Measurements from ENCODE around the gene CACNA1F.
"Not testable (repeated sequence)": the region's sequence is repeated elsewhere in the genome, so short reads cannot be mapped to it uniquely, and the experiment has no call there.

Gene CACNA1F

GRCh38 chrX:49176421-49177326, 56.5 kb downstream of the CACNA1F start:
- no peak for DNase-seq (ENCODE audit: low spot score)

GRCh38 chrX:49175435-49176274, 57.5 kb downstream of the CACNA1F start:
- DNase-seq (ENCODE audit: low spot score), result no peak

- DNase-seq (ENCODE audit: low spot score), result no peak
Measured at GRCh38 chrX:49174723-49175122, 58.4 kb downstream of the CACNA1F start.

- not testable (repeated sequence) for DNase-seq (ENCODE audit: low spot score)
Measured at GRCh38 chrX:49173544-49173943, 59.6 kb downstream of the CACNA1F start.

GRCh38 chrX:49172280-49172780, 60.8 kb downstream of the CACNA1F start:
- peak; percentile 82 for DNase-seq (ENCODE audit: low spot score)

- peak; percentile 78 for DNase-seq (ENCODE audit: low spot score)
Measured at GRCh38 chrX:49171752-49172279, 61.3 kb downstream of the CACNA1F start, which contains the start of gene PLP2. Gene PLP2, plus strand, starts transcription at chrX:49171898. Its CDS starts 103 bp downstream, at chrX:49172001.

GRCh38 chrX:49167740-49168108, 65.4 kb downstream of the CACNA1F start:
- DNase-seq (ENCODE audit: low spot score), result no peak

GRCh38 chrX:49166914-49167739, 66.0 kb downstream of the CACNA1F start:
- peak; percentile 70 for DNase-seq (ENCODE audit: low spot score)

GRCh38 chrX:49165901-49166881, 66.9 kb downstream of the CACNA1F start:
- peak; percentile 78 for DNase-seq (ENCODE audit: low spot score)

GRCh38 chrX:49164589-49165360, 68.4 kb downstream of the CACNA1F start:
- DNase-seq (ENCODE audit: low spot score), result no peak

GRCh38 chrX:49163555-49164419, 69.4 kb downstream of the CACNA1F start:
- DNase-seq (ENCODE audit: low spot score), result peak; percentile 84

GRCh38 chrX:49162620-49163019, 70.5 kb downstream of the CACNA1F start, which contains the start of gene MAGIX:
Gene MAGIX, plus strand, starts transcription at chrX:49162758. Its CDS starts 132 bp downstream, at chrX:49162890.
- DNase-seq (ENCODE audit: low spot score), result no peak

GRCh38 chrX:49161632-49162031, 71.5 kb downstream of the CACNA1F start:
- no peak for DNase-seq (ENCODE audit: low spot score)

- DNase-seq (ENCODE audit: low spot score), result no peak
Measured at GRCh38 chrX:49160908-49161307, 72.2 kb downstream of the CACNA1F start.

GRCh38 chrX:49157194-49157593, 75.9 kb downstream of the CACNA1F start:
- no peak for DNase-seq (ENCODE audit: low spot score)

GRCh38 chrX:49155900-49156837, 77.0 kb downstream of the CACNA1F start:
- DNase-seq (ENCODE audit: low spot score), result peak; percentile 87

GRCh38 chrX:49155243-49155899, 77.8 kb downstream of the CACNA1F start:
- peak; percentile 46 for DNase-seq (ENCODE audit: low spot score)

Data from CD4-positive, alpha-beta T cell treated with Interleukin-2 at 100 ng/mL for 4 hours (primary cell).